HEK293 (cell line): ENCODE results near the gene MAP3K4.

Source experiments
- CTCF ChIP-seq: fragments of 450-650 bp; formaldehyde crosslinking; IDR thresholded peaks from 2 replicates; pipeline ENCODE4 v1.5.1; 2016; ENCODE audit warnings: missing biosample characterization, missing genetic modification characterization
- REST ChIP-seq: fragments of 450-650 bp; formaldehyde crosslinking; IDR thresholded peaks from 2 replicates; pipeline ENCODE4 v1.5.1; 2016; ENCODE audit warnings: missing biosample characterization, missing genetic modification characterization
- SCRT1 ChIP-seq: fragments of 450-650 bp; formaldehyde crosslinking; IDR thresholded peaks from 2 replicates; pipeline ENCODE4 v1.5.1; 2016; ENCODE audit warnings: missing biosample characterization, missing genetic modification characterization, borderline replicate concordance
- SETDB1 ChIP-seq: IDR thresholded peaks from one replicate; pipeline ENCODE4 v1.6.1; 2017; ENCODE audit warnings: mild to moderate bottlenecking, low read length, moderate library complexity, mixed read lengths; ENCODE audit not compliant: insufficient read length
- SP2 ChIP-seq: fragments of 450-650 bp; formaldehyde crosslinking; IDR thresholded peaks from 2 replicates; pipeline ENCODE4 v1.5.1; 2016; ENCODE audit warnings: missing biosample characterization, missing genetic modification characterization
- TCF7L2 ChIP-seq: IDR thresholded peaks from 2 replicates; pipeline ENCODE4 v1.6.1; 2011; ENCODE audit warnings: low read depth, mild to moderate bottlenecking, inconsistent platforms, low read length, moderate library complexity, borderline replicate concordance
- ZNF24 ChIP-seq: fragments of 450-650 bp; formaldehyde crosslinking; IDR thresholded peaks from 2 replicates; pipeline ENCODE4 v1.5.1; 2016; ENCODE audit warnings: missing biosample characterization, missing genetic modification characterization
- ZNF530 ChIP-seq: fragments of 450-650 bp; formaldehyde crosslinking; IDR thresholded peaks from 2 replicates; pipeline ENCODE4 v1.5.1; 2016; ENCODE audit warnings: low read depth, missing biosample characterization, missing genetic modification characterization
- ZSCAN5A ChIP-seq: fragments of 450-650 bp; formaldehyde crosslinking; IDR thresholded peaks from 2 replicates; pipeline ENCODE4 v1.5.1; 2016; ENCODE audit warnings: missing biosample characterization, missing genetic modification characterization

GRCh38 chr6:161041274-161041673 lies 49.7 kb downstream of the MAP3K4 start:
- TF ChIP-seq CTCF (tag by site-specific recombination) = no peak
- TF ChIP-seq TCF7L2 = no peak
- TF ChIP-seq ZNF530 (tag by site-specific recombination) = no peak
- no peak for TF ChIP-seq SP2 (tag by site-specific recombination)
- TF ChIP-seq ZSCAN5A (tag by site-specific recombination) = no peak
- TF ChIP-seq SCRT1 (tag by site-specific recombination) = no peak
- TF ChIP-seq ZNF24 = no peak
- no peak for TF ChIP-seq REST (tag by site-specific recombination)
- no peak for TF ChIP-seq SETDB1
